HG02642 (cell line): ENCODE data around the gene SPOCK1.

Source experiments
- ATAC-seq: cut with Tn5 transposase; IDR thresholded peaks from one replicate; pipeline ENCODE4 v1.9.1; 2021; ENCODE audit warnings: mild to moderate bottlenecking; ENCODE audit not compliant: unreplicated experiment, poor library complexity

SPOCK1 gene

GRCh38 chr5:137446615-137447014 is 52.5 kb downstream of the SPOCK1 start:
- no peak for ATAC-seq

GRCh38 chr5:137446151-137446550 is 53.0 kb downstream of the SPOCK1 start:
- no peak for ATAC-seq

GRCh38 chr5:137442660-137443059 is 56.5 kb downstream of the SPOCK1 start:
- no peak for ATAC-seq

- no peak for ATAC-seq
These were observed 57.6 kb downstream of the SPOCK1 start for GRCh38 chr5:137441476-137441875.

- no peak for ATAC-seq
These were observed 58.3 kb downstream of the SPOCK1 start for GRCh38 chr5:137440795-137441194.

GRCh38 chr5:137439645-137440044 is 59.5 kb downstream of the SPOCK1 start:
- ATAC-seq: no peak

GRCh38 chr5:137438932-137439331 is 60.2 kb downstream of the SPOCK1 start:
- no peak for ATAC-seq

- no peak for ATAC-seq
These were observed 61.4 kb downstream of the SPOCK1 start for GRCh38 chr5:137437774-137438173.

GRCh38 chr5:137433539-137433938 is 65.6 kb downstream of the SPOCK1 start:
- no peak for ATAC-seq

- no peak for ATAC-seq
These were observed 66.8 kb downstream of the SPOCK1 start for GRCh38 chr5:137432376-137432775.

- no peak for ATAC-seq
These were observed 68.1 kb downstream of the SPOCK1 start for GRCh38 chr5:137431051-137431450.

GRCh38 chr5:137415231-137415681 is 83.9 kb downstream of the SPOCK1 start:
- ATAC-seq: no peak

- no peak for ATAC-seq
These were observed 84.9 kb downstream of the SPOCK1 start for GRCh38 chr5:137414112-137414755.

GRCh38 chr5:137412136-137412535 is 87.0 kb downstream of the SPOCK1 start:
- no peak for ATAC-seq

- ATAC-seq: no peak
These were observed 88.7 kb downstream of the SPOCK1 start for GRCh38 chr5:137410234-137411010.

- no peak for ATAC-seq
These were observed 89.4 kb downstream of the SPOCK1 start for GRCh38 chr5:137409736-137410135.

- ATAC-seq: no peak
These were observed 92.0 kb downstream of the SPOCK1 start for GRCh38 chr5:137407090-137407489.

GRCh38 chr5:137405393-137405792 is 93.7 kb downstream of the SPOCK1 start:
- ATAC-seq: no peak

- ATAC-seq: no peak
These were observed 95.3 kb downstream of the SPOCK1 start for GRCh38 chr5:137403869-137404268.

- ATAC-seq: no peak
These were observed 96.5 kb downstream of the SPOCK1 start for GRCh38 chr5:137402436-137403187.

- no peak for ATAC-seq
These were observed 97.2 kb downstream of the SPOCK1 start for GRCh38 chr5:137401946-137402345.
